Measurements from ENCODE around the gene ABHD17C.

DNA sequence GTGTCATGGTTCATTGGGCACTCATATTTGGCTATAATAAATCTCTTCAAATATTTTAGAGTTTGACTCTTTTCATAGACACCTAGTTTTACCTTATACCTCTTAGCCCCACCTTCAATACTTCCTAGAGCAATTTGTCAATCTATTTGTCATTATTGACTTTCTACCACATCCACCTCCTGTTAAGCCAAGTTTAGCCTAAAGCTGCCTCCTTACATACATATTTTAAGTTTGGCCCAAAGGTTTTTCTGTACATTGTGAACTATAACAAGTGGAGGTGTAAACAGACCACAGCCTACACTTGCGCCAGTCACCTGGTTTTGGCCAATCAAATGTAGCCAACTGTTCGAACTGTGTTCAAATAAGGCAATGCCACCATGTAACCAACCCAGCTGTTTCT is 18.1 kb upstream of the ABHD17C start:
- TF ChIP-seq POLR2A (IDR thresholded peaks at IDR 0.05) = no peak
- TF ChIP-seq POLR2AphosphoS5 (IDR thresholded peaks at IDR 0.05; ENCODE audit: insufficient read depth in 1 of 2, low read depth in 1 of 2) = no peak

Measured in vagina (tissue), 2 donors.